Transverse colon (tissue), 4 donors: ENCODE results near the gene PARVA.

Experiments
- POLR2A ChIP-seq: fragments of 450-650 bp; IDR thresholded peaks from one replicate; pipeline ENCODE4 v1.6.1; 2016; ENCODE audit warnings: antibody characterized with exemption, mild to moderate bottlenecking, moderate library complexity
- POLR2AphosphoS5 ChIP-seq, 3 donors: sonication (generic); formaldehyde crosslinking; IDR thresholded peaks; one replicate each; pipeline ENCODE4 v1.6.1; 2016; ENCODE audit warnings: antibody characterized with exemption in 3 of 3
- TF ChIP-seq, protein P1 (sequence below), 5 experiments: fragments of 200-600 bp in 3 of 5; fragments of 450-650 bp in 2 of 5; sonication (generic) in 3 of 5; IDR thresholded peaks; 1 replicate in 2 of 5; 2 replicates in 3 of 5; pipeline ENCODE4 v1.5.1; 2016 to 2017; ENCODE audit warnings: antibody characterized with exemption in 5 of 5, inconsistent platforms in 3 of 5, mild to moderate bottlenecking in 2 of 5, moderate library complexity in 1 of 5

DNA sequence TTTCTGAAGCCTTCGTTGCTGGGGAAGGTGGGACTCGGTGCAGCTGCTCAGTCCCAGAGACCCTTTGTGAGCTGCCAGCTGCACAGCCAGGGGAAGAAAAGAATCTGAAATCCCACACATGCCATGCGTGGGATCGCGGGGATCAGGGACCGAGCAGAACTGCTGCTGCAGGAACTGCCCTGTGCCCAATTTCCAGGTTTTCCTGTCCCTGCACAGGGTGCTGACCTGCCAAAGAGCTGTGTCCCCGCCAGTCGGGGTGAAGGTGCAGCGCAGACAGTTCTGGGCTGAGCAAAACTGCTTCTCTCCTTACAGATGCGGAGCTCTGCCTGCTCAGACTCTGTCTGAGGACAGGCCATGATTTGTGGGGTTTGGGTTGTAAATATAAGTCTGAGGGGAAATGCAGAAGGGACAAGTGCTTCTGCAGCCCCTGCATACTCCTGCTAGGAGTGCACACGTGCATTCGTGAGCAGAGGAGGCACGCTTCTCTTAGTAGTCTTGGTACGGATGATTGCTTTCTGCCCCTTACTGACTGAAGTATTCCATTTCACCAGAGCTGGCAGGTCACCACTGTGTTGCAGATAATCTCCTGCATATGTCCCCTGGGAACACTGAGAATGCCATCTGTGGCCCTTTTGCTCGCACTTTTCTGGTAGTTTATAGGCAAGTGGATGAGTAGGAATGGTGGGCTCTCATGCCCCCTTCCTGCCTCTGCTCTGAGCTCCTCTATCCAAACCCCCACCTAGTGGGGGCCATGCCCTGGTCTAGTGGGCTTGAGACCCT is 141.4 kb downstream of the PARVA start:
- TF ChIP-seq, protein P1, sequence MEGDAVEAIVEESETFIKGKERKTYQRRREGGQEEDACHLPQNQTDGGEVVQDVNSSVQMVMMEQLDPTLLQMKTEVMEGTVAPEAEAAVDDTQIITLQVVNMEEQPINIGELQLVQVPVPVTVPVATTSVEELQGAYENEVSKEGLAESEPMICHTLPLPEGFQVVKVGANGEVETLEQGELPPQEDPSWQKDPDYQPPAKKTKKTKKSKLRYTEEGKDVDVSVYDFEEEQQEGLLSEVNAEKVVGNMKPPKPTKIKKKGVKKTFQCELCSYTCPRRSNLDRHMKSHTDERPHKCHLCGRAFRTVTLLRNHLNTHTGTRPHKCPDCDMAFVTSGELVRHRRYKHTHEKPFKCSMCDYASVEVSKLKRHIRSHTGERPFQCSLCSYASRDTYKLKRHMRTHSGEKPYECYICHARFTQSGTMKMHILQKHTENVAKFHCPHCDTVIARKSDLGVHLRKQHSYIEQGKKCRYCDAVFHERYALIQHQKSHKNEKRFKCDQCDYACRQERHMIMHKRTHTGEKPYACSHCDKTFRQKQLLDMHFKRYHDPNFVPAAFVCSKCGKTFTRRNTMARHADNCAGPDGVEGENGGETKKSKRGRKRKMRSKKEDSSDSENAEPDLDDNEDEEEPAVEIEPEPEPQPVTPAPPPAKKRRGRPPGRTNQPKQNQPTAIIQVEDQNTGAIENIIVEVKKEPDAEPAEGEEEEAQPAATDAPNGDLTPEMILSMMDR (IDR thresholded peaks at IDR 0.05), result no peak
- TF ChIP-seq POLR2A (no peak), POLR2AphosphoS5 (IDR thresholded peaks at IDR 0.05) (no peak)
